NCI-H1092 (cell line): ENCODE measurements around the gene ZMYND19.
"Not testable (repeated sequence)": the region's sequence is repeated elsewhere in the genome, so short reads cannot be mapped to it uniquely, and the experiment has no call there.

Source experiments
- DNase-seq: peaks from one replicate; lab custom pipeline; 2025; lab: John Stamatoyannopoulos, UW

Gene ZMYND19

GRCh38 chr9:137590469-137591383 lies at the start of gene ZMYND19:
Gene ZMYND19, minus strand, starts transcription at chr9:137590512. Its CDS starts 249 bp downstream, at chr9:137590263.
- peak; percentile 85 for DNase-seq

DNA sequence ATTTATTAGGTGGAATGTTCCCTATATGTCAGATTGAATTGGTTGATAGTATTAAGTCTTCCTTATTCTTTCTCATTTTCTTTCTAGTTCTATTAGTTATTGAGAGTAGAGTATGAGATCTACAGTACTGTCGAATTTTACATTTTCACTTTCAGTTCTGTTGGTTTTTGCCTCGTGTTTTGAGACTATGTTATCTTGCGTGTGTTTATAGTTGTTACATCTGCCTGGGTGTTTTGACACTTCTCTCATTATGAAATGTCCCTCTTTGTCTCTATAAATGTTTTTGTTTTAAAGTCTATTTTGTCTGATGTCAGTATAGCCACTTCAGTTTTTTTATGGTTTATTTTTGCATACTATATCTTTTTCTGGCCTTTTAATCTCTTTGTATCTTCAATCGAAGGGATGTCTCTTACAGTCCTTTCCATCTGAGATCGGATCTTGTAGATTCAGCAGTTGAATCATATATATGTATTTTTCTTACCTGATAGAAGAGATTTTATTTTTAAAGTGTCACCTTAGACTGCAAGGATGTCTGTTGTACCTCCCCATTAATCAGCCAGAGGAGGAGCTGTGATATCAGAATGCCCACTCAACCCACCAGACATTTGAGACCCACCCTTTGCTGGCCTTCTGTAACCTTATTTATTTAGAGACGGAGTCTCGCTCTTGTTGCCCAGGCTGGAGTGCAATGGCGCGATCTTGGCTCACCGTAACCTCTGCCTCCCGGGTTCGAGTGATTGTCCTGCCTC lies 49.2 kb upstream of the ZMYND19 start:
- DNase-seq = no peak

DNA sequence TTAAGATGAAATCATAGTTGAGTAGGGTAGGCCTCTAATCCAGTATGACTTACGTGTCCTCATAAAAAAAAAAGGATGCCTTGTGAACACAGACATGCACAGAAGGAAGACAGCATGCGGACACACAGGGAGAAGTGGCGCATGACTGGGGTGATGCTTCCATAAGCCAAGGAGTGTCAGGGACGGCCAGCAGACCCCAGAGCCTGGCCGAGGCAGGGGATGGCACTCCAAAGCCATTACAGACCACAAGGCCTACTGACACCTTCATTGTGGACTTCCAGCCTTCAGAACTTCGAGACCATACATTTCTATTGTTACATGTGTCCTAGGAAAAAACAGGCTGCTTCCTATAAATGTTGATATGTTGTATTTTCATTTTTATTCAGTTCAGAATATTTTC lies 48.4 kb upstream of the ZMYND19 start:
- no peak for DNase-seq

DNA sequence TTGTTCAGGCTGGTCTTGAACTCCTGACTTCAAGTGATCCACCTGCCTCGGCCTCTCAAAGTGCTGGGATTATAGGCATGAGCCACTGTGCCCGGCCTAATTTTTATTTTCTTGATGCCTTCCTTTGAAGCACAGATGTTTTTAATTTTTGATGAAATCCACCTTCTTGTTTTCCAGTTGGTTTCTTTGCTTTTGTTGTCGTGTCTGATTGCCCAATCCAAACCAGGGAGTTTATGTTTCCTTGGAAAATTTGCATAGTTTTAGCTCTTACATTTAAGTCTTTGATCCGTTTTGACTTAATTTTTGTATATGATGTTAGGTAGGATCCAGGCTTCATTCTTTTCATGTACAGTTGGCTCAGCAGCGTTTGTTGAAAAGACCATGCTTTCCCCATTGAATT lies 43.7 kb upstream of the ZMYND19 start:
- DNase-seq = no peak

GRCh38 chr9:137632230-137633161 lies 42.2 kb upstream of the ZMYND19 start:
- no peak for DNase-seq

DNA sequence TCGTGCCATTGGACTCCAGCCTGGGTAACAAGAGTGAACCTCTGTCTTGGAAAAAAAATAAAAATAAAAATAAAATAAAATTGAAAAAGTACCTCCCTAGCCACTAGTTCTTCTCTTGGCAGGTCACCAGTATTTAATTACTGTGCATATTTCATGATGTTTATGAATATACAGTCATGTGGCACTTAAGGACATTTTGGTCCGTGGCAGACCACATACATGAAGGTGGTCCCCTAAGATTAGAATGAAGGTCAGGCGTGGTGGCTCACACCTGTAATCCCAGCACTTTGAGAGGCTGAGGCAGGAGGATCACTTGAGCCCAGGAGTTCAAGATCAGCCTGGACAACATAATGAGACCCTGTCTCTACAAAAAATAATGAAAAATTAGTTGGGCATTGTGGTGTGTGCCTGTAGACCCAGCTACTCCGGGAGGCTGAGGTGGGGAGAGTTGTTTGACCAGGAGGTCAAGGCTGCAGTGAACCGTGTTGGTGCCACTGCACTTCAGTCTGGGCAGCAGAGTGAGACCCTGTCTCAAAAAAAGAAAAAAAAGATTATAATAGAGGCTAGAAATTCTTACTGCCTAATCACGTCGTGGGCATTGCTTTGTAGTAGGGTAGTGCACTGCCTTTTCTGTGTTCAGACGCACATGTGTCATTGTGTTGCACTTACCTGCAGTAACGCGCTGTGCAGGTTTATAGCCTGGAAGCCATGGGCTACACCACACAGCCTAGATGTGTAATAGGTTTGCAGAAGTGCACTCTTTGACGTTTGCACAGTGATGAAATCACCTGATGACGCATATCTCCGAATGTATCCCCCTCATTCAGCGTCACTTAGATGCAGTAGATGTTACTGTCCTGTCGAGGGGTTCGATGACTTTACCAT lies 41.3 kb upstream of the ZMYND19 start:
- no peak for DNase-seq

DNA sequence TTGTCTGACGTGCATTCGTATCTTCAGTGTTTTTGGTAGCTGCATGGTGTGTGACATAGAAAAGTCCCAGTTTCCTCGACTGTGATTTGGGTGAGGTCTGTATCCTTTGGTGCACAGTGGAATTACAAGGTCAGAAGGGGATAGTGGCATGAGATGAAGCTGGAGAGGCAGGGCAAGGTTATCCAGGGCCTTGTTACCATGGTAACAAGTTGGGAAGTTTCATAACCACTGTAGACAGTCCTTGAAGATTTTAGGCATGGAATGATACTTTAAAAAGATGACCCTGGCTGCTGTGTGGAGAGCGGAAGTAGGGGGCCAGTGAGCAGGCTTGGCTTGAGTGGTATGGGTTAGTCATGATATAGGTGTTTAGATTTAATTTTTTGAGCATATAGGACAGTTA lies 40.4 kb upstream of the ZMYND19 start:
- DNase-seq = no peak

GRCh38 chr9:137630126-137630525 lies 39.8 kb upstream of the ZMYND19 start:
- no peak for DNase-seq

- not testable (repeated sequence) for DNase-seq
These were observed 37.1 kb upstream of the ZMYND19 start for GRCh38 chr9:137627406-137627805.

GRCh38 chr9:137626464-137626863 lies 36.2 kb upstream of the ZMYND19 start:
- no peak for DNase-seq

- not testable (repeated sequence) for DNase-seq
These were observed 31.9 kb upstream of the ZMYND19 start for GRCh38 chr9:137622211-137622610.

DNA sequence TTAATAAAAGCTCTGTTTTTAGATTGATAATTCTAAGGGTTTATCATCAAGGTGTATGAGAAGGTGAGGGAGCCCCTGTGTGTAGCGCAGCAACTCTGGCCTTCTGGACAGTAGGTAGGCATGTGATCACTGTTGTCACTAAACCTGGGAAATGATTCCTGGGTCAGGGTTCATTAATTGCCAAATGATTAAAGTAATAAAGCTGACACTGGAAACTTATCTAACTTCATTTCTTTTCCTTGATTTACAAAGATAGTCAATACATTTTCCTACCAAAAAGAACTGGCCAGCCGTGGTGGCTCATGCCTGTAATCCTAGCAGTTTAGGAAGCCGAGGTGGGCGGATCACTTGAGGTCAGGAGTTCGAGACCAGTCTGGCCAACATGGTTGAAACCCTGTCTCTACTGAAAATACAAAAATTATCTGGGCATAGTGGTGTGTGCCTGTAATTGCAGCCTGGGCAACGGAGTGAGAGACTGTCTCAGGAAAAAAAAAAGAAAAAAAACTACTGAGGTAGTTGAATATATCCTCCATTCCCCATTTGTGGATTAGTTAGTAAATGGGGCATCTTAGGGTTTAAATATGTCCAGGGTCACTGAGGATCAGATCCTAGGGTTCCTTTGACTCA lies 30.9 kb upstream of the ZMYND19 start:
- DNase-seq = no peak

DNA sequence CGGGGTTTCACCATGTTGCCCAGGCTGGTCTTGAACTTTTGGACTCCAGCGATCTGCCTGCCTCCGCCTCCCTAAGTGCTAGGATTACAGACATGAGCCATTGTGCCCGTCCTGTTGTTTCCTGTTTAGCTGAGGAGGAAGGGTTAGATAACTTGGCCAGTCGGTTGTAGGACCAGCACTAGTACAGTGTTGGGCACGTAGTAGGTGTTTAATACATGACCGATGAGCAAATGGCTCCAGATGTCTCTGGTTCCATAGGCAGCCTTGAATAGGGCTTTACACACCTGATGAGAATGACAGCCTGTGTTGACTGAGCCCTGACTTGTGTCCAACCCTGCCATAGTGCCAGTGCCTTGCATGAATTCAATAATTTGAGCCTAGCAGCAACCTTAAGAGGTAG lies 30.3 kb upstream of the ZMYND19 start:
- no peak for DNase-seq

DNA sequence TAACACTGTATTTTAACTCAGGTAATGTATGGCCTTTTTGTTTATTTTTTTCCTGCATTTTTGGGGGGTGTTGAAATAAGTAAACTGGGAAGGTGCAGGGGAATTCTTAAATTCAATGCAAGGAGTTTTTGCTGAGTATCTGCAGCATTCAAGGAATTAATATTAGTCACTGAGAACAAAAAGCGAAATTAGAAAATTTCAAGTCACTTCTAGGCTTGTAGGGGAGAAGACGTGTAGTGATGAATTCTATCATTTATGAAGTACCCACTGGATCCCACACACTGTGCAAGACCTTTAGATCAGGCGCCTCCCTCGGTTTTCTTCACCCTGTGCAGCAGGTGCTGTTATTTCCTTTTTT lies 29.7 kb upstream of the ZMYND19 start:
- no peak for DNase-seq

GRCh38 chr9:137619240-137620047 lies 29.1 kb upstream of the ZMYND19 start:
- DNase-seq = no peak

DNA sequence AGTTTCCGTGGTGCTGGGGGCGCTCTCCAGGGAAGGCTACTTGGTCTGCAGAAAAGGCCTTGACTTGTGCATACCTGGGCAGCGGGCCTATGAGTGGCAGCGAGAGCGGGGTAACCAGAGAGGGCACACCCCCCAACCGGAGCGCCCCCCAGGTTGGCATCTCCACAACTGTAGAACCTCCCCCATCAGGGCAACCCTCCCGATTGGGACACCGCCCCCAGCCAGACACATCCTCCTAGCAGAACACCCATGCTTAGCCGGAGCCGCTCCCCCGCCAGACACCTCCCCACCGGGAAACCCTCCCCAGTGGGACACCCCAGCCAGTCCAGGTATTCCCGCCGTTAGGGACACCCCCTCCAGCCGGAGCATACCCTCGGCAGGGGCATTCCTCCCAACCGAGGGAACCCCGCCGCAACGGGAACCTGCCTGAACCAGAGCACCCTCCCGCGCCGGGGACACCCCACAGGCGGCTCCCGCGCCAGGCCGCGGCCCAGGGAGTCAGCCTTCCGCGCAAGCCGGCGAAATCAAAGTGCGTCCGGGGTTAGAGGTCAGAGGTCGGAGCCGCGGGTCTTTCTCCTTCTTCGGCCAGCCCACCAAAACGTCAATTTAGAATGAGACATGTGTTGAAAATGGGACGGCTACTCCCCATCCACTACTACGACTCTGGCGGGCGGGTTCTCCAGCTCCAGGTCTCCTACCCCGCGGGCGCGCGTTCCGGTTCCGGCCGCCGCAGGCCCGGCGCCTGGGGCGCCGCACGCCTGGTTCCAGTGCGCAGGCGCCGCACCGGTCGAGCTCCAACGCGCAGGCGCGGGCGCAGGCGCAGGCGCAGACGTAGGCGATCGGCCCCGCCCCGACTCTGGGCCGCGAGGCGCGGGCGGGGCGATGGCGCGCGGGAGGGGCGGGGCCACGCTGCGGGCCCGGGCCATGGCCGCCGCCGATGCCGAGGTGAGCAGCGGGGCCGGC lies 28.1 kb upstream of the ZMYND19 start, which contains the start of gene EHMT1:
TSS of gene EHMT1 (plus strand) at position 901 of the 963 bp plus-strand sequence. CDS start at position 925, 24 bp downstream.
- DNase-seq = peak; percentile 79

DNA sequence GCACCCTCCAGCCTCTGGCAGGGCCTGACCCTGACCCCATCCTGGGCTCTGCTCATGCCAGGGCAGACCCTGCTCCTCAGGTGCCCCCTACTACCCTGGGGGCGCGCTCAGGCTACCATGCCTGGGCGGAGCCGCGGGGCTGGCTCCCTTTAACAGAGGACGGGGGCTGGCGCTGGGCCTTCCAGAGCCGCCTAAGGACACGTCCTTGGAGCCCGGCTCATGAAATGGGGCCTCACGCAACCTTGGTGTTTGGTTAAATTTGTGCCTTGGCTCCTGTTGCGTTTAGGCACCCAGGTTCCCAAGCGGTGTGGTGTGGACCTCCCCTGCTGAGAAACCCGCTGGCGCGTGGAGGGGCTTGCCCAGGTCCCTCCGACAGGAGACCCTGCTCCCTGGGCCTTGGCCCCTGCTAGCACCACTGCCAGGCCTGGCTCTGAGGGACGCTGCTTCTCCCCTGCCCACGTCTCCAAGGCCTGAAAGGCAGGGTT lies 25.1 kb upstream of the ZMYND19 start:
- no peak for DNase-seq
